HG03521 (cell line): ENCODE data around the gene C10orf120.

Experiments used
- ATAC-seq: cut with Tn5 transposase; IDR thresholded peaks from one replicate; pipeline ENCODE4 v1.9.1; 2021; ENCODE audit warnings: mild to moderate bottlenecking, moderate library complexity; ENCODE audit not compliant: unreplicated experiment

The C10orf120 gene

DNA sequence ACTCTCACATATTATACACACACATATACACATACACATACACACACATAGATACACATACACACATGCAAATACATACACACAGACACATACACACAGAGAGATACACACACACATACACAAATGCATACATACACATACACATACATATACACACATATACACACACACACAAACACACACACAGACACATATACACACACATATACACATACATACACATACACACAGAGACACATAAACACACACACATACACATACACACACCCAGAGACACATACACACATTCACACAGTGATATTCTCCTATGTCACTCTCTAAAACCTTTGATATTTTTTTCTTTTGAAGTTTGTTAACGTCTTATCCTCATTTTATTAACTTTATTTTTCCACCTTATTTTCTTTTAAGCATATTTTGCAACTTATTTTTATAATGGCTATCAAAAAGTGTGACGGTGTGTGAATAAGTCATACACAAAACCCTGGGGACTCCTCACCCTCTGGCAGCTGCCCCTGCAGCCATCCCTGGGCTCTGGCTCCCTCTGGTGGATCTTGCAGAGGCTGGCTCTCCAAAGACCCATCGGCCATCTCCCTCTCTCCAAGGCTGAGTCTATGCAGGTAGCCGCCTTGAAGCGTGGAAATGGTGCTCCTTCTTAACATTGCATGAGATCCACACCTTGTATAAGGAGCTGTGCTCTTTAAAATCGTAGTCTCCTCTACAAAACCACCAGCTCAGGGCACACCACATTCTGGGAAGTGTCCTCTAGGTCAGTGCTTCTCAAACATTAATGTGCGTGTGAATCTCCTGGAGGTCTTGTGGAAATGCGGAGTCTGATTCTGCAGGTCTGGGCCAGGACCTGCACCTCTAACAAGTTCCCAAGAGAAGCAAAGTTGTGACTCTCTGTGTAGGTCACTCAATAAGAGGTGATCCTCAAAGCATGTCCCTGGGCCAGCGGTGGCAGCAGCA lies 4.1 kb upstream of the C10orf120 start:
- peak; percentile 59 for ATAC-seq

- no peak for ATAC-seq
Measured at GRCh38 chr10:122702275-122702674, 2.6 kb upstream of the C10orf120 start.

GRCh38 chr10:122701652-122702051 lies 2.0 kb upstream of the C10orf120 start:
- ATAC-seq, result no peak

DNA sequence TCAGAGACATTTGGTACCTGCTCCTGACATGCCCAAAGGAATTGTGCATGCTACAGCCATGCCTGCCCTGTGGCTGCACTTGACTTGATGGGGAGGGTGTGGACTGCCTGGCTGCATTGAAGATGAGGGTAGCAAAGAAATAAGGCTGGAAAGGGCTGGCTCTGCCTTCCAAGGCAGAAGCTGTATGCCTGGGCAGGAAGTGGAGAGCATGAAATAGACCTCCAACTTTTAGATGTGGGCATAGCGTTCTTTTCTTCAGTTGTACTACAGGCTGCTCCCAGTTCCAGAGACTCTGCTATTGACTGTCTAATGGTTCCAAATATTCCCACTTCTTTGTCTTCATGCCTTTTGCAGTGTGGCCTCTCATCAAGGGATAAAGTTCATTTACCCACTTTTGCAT lies 3.0 kb downstream of the C10orf120 start:
- no peak for ATAC-seq

DNA sequence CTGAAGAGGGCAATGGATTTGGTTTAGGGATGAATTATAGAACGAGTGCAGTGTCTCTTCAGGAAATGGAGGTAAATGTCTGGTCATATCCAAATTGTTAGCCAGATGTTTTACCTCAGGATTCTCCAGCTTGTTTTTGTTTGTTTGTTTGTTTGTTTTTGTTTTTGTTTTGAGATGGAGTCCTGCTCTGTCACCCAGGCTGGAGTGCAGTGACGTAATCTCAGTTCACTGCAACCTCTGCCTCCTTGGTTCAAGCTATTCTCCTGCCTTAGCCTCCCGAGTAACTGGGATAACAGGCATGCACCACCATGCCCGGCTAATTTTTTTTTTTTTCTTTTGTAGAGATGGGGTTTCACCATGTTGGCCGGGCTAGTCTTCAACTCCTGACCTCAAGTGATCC lies 6.9 kb downstream of the C10orf120 start:
- ATAC-seq, result no peak

DNA sequence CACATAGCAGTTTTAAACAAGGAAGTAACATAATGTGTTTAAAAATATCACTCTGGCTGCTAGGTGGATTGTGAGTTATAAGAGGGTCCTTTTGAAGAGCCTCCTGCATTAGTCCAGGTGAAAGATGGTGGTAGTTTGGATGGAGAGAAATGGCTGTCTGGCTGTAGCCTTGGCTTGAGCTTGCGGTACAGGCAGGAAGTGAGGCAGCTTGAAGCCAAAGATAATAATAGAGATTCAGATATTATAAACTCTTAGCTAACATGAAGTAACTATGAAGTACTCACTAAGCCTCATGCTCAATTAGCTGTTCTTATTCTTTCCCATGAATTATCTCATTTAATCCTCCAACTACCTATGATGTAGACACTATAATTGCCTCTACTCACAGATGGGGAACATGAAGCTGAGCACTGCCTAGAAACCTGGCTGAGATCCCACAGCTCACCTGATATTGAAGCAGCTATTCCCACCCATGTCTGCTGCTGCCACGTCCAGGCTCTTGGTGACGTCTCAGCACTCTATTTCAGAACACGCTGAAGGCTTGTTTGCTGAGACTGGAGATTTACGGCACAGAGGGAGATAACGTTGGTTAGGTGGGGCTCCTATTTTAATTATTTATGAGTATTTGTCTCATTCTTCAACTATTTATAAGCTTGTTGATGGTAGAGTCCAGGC lies 10.4 kb downstream of the C10orf120 start:
- no peak for ATAC-seq

GRCh38 chr10:122688293-122688989 lies 11.2 kb downstream of the C10orf120 start:
- no peak for ATAC-seq

DNA sequence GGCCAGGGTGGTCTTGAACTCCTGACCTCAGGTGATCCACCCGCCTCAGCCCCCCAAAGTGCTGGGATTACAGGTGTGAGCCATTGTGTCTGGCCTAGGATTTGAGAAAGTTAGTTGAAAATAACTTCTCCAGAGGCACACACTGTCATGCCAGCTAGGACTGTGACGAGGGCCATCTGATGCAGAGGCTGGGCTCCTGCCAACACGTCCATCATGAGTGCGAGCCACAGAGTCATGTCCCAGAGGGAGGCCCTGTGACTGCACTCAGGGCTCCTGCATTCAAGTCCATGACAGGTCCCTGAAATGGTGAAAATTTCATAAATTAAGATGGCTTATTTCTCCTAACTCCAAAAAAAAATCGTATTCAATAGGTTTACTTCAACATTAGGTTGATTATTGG lies 17.1 kb downstream of the C10orf120 start:
- ATAC-seq, result no peak

GRCh38 chr10:122678266-122678665 lies 21.4 kb downstream of the C10orf120 start:
- no peak for ATAC-seq

DNA sequence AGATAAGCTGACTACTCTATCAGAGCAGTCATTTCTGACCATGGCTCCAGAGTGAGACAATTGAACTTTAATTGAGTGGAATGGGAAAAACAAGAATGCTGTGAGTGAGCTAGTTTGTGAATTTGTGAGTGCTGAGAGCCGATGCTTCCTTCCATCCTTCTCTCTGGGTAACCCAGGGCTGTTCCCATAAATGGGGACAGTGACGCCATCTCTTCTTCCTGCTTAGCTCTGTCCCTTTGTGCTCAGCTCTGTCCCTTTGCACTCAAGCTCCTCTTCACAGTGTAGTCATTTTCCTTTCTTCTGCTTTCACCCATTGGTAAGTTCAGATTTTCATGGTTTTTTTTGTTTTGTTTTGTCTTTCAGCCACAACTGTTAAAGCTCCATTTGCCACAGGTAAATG lies 24.4 kb downstream of the C10orf120 start:
- ATAC-seq, result no peak

- no peak for ATAC-seq
Measured at GRCh38 chr10:122674781-122675180, 24.9 kb downstream of the C10orf120 start.

DNA sequence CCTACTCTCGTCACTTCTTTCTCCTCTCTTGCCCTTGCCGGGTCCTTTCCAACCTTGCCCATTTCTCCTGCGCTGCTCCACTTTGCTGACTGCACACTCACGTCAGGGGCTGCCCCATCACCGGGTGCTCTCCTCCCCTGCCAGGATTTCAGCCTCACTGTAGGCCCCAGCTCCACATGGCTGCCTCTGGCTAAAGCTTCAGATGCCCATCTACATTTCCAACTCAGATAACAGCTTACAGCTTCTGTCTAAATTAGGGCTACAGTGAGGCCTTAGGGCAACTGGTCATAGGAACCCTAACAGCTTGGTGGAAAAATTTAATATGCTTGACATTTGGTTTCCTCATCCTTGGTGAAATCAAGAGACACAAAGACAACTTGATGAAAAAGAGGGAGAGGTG lies 25.9 kb downstream of the C10orf120 start:
- ATAC-seq, result no peak

DNA sequence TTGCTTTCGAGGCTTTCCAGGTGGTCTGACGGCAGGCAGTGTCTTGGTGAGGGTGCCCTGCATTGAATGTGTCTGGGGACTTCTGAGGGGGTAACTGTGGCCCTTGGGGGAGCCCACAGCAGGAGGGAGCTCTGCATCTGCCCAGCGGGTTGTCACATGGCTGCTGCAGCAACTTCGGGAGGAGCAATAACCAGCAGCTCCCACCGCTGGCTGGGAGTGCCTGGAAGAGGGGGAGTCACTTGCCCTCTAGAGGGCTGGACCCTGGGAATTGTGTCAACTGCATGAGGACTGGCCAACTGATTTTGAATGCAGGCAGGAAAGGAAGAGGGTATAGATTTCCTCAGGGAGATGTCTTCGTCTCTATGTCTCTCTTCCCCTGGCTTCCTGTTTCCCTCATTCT lies 26.4 kb downstream of the C10orf120 start:
- ATAC-seq, result no peak

- ATAC-seq, result no peak
Measured at GRCh38 chr10:122672655-122673054, 27.0 kb downstream of the C10orf120 start.

- no peak for ATAC-seq
Measured at GRCh38 chr10:122671355-122671754, 28.3 kb downstream of the C10orf120 start.

DNA sequence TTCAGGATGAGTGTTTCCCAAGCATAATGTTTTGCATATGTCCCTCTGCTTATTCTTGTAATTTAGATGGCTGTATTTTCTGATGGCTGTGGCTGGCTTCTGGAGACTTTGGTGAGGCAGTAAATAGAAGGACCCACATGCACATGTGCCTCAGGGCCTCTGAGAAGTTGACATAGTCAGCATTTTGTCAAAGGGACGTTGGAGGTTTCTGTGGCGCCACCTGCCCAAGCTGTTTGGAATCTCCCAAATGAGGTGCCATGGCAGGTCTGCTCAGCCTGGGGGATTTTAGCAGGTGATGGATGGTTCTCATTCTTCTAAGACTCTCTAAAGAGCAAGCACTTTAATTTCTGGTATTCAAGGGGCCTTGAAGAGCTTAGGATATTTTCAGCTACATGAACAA lies 29.8 kb downstream of the C10orf120 start:
- ATAC-seq, result no peak

GRCh38 chr10:122669045-122669444 lies 30.6 kb downstream of the C10orf120 start:
- no peak for ATAC-seq

DNA sequence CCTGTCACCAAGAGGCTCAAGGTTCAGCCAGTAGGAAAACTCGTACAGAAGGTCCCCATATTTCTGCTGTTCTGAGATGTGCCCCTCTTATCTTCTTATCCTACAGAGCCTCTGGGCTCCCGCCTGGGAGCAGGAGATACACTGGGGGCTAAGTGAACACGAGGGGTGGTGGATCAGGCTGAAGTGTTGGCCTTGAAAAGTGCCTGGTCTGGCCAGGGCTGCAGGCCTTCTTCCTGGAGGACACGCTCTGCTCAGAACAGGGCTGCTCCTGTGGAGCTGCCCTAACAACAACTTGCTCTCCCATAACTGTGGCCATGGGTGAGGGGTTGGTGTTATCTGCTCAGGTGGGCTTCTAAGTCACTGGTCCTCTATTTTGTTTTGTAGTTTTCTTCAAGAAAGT lies 33.7 kb downstream of the C10orf120 start:
- no peak for ATAC-seq

GRCh38 chr10:122665329-122665860 lies 34.3 kb downstream of the C10orf120 start:
- ATAC-seq, result no peak

- no peak for ATAC-seq
Measured at GRCh38 chr10:122664501-122664900, 35.1 kb downstream of the C10orf120 start.

- no peak for ATAC-seq
Measured at GRCh38 chr10:122663516-122664130, 36.0 kb downstream of the C10orf120 start.
